Measurements from ENCODE around the gene USHBP1. TPM values are rescaled to one million over a fixed set of nuclear protein-coding genes. Genes with fewer than 3 reads are reported as not detected.
A peak's percentile ranks its signal among the peaks of the same experiment; 100 is the strongest.

The USHBP1 gene
- total and polyA plus RNA-seq, 2 of the 13 experiments (the other 11 are each of a cell fraction or from before 2014, with no cell fraction given) = 0.15 to 1.5 TPM

DNA sequence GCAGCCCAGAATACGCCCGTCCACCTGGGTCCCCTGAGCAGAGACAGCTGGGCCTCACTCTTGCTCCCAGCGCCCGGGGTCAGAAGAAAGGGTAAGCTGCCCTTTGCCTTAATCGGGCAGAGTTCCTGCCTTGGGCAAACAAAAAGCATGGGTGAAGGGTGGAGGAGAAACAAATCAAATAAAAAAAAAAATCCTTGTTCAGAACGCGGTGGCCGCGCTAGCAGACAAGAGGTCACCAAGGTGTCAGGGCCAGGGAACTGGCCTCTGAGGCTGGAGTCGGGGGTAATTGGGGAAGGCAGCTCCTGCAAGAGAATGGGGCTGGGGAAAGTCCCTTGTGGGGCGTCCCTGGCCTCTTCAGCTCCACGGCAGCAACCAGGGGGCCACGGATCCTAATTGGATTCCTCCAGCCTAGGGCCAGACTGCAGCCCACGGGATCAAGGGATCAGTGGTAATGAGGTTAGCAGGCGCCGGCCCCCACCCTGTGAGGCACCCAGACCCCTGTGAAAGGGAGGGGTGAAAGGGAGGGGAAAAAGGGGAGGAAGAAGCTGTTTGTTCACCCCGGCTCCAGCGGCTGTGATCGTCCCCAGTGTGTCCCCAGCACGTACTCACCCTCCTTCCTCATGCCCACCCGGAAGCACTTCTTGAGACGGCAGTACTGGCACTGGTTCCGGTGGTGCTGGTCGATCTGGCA, 24.3 kb downstream of the USHBP1 start (continued):
- TF ChIP-seq, protein P1, sequence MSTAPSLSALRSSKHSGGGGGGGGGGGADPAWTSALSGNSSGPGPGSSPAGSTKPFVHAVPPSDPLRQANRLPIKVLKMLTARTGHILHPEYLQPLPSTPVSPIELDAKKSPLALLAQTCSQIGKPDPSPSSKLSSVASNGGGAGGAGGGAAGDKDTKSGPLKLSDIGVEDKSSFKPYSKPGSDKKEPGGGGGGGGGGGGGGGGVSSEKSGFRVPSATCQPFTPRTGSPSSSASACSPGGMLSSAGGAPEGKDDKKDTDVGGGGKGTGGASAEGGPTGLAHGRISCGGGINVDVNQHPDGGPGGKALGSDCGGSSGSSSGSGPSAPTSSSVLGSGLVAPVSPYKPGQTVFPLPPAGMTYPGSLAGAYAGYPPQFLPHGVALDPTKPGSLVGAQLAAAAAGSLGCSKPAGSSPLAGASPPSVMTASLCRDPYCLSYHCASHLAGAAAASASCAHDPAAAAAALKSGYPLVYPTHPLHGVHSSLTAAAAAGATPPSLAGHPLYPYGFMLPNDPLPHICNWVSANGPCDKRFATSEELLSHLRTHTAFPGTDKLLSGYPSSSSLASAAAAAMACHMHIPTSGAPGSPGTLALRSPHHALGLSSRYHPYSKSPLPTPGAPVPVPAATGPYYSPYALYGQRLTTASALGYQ (CRISPR knock-in tag; IDR thresholded peaks at IDR 0.05) = peak; percentile 64; the same call in 1 of the 2 replicates
- TF ChIP-seq, protein P2, sequence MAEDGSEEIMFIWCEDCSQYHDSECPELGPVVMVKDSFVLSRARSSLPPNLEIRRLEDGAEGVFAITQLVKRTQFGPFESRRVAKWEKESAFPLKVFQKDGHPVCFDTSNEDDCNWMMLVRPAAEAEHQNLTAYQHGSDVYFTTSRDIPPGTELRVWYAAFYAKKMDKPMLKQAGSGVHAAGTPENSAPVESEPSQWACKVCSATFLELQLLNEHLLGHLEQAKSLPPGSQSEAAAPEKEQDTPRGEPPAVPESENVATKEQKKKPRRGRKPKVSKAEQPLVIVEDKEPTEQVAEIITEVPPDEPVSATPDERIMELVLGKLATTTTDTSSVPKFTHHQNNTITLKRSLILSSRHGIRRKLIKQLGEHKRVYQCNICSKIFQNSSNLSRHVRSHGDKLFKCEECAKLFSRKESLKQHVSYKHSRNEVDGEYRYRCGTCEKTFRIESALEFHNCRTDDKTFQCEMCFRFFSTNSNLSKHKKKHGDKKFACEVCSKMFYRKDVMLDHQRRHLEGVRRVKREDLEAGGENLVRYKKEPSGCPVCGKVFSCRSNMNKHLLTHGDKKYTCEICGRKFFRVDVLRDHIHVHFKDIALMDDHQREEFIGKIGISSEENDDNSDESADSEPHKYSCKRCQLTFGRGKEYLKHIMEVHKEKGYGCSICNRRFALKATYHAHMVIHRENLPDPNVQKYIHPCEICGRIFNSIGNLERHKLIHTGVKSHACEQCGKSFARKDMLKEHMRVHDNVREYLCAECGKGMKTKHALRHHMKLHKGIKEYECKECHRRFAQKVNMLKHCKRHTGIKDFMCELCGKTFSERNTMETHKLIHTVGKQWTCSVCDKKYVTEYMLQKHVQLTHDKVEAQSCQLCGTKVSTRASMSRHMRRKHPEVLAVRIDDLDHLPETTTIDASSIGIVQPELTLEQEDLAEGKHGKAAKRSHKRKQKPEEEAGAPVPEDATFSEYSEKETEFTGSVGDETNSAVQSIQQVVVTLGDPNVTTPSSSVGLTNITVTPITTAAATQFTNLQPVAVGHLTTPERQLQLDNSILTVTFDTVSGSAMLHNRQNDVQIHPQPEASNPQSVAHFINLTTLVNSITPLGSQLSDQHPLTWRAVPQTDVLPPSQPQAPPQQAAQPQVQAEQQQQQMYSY (CRISPR knock-in tag; IDR thresholded peaks at IDR 0.05) = no peak
- TF ChIP-seq HIVEP1 (CRISPR knock-in tag; IDR thresholded peaks at IDR 0.05) = 0 out of 2 replicates have a peak, but pooled peaks have one; percentile 41
- TF ChIP-seq MAFK (conservative IDR thresholded peaks at IDR 0.05 in 1 of 2, IDR thresholded peaks at IDR 0.05 in 1 of 2; ENCODE audit: low read length in 2 of 2) = no peak
- TF ChIP-seq, protein P3, sequence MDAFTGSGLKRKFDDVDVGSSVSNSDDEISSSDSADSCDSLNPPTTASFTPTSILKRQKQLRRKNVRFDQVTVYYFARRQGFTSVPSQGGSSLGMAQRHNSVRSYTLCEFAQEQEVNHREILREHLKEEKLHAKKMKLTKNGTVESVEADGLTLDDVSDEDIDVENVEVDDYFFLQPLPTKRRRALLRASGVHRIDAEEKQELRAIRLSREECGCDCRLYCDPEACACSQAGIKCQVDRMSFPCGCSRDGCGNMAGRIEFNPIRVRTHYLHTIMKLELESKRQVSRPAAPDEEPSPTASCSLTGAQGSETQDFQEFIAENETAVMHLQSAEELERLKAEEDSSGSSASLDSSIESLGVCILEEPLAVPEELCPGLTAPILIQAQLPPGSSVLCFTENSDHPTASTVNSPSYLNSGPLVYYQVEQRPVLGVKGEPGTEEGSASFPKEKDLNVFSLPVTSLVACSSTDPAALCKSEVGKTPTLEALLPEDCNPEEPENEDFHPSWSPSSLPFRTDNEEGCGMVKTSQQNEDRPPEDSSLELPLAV (CRISPR knock-in tag; conservative IDR thresholded peaks at IDR 0.05; ENCODE audit: low read depth) = no peak
- TF ChIP-seq ZNF101 (CRISPR knock-in tag; IDR thresholded peaks at IDR 0.05; ENCODE audit: borderline replicate concordance, low read depth) = no peak
- TF ChIP-seq, protein P4, sequence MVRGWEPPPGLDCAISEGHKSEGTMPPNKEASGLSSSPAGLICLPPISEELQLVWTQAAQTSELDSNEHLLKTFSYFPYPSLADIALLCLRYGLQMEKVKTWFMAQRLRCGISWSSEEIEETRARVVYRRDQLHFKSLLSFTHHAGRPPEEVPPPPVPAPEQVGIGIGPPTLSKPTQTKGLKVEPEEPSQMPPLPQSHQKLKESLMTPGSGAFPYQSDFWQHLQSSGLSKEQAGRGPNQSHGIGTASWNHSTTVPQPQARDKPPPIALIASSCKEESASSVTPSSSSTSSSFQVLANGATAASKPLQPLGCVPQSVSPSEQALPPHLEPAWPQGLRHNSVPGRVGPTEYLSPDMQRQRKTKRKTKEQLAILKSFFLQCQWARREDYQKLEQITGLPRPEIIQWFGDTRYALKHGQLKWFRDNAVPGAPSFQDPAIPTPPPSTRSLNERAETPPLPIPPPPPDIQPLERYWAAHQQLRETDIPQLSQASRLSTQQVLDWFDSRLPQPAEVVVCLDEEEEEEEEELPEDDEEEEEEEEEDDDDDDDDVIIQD (CRISPR knock-in tag; IDR thresholded peaks at IDR 0.05; ENCODE audit: low read depth) = no peak
- TF ChIP-seq SP1 (IDR thresholded peaks at IDR 0.05) = no peak
- TF ChIP-seq SP1 (CRISPR knock-in tag; IDR thresholded peaks at IDR 0.05) = no peak
- peak; percentile 36; the same call in 1 of the 2 replicates for TF ChIP-seq ZNF652 (CRISPR knock-in tag; IDR thresholded peaks at IDR 0.05; ENCODE audit: borderline replicate concordance, low read depth)
- TF ChIP-seq, protein P5, sequence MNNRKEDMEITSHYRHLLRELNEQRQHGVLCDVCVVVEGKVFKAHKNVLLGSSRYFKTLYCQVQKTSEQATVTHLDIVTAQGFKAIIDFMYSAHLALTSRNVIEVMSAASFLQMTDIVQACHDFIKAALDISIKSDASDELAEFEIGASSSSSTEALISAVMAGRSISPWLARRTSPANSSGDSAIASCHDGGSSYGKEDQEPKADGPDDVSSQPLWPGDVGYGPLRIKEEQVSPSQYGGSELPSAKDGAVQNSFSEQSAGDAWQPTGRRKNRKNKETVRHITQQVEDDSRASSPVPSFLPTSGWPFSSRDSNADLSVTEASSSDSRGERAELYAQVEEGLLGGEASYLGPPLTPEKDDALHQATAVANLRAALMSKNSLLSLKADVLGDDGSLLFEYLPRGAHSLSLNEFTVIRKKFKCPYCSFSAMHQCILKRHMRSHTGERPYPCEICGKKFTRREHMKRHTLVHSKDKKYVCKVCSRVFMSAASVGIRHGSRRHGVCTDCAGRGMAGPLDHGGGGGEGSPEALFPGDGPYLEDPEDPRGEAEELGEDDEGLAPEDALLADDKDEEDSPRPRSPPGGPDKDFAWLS (CRISPR knock-in tag; IDR thresholded peaks at IDR 0.05; ENCODE audit: borderline replicate concordance) = no peak
- no peak for TF ChIP-seq ZNF75D (CRISPR knock-in tag; IDR thresholded peaks at IDR 0.05; ENCODE audit: borderline replicate concordance)
- TF ChIP-seq, protein P6, sequence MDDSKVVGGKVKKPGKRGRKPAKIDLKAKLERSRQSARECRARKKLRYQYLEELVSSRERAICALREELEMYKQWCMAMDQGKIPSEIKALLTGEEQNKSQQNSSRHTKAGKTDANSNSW (CRISPR knock-in tag; IDR thresholded peaks at IDR 0.05; ENCODE audit: borderline replicate concordance) = no peak
- no peak for TF ChIP-seq DNMT3B (CRISPR knock-in tag; conservative IDR thresholded peaks at IDR 0.05)
- no peak for TF ChIP-seq TEAD2 (CRISPR knock-in tag; IDR thresholded peaks at IDR 0.05)
- no peak for TF ChIP-seq HOXA7 (CRISPR knock-in tag; IDR thresholded peaks at IDR 0.05)

Data from HepG2 (cell line).